ENCODE measurements around the gene RASGRF1.

DNA sequence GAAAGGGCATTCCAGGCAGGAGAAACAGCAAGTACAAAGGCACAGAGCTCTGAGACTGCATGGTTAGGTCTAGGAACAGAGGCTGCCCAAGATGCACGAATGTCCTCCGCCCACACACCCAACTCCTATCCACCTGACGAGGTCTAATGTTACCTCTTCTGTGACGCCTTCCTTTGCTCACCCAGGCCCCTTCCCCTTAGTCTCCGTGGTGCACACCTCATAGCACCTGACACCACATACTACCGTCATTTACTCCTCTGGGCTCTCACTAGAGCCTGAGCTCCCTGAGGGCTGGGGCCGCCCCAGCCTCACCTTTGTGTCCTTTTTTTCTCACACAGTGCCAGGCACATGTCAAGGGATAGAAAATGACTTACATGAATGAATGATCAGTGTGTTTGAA lies 31.0 kb upstream of the RASGRF1 start:
- TF ChIP-seq MYNN (tag by site-specific recombination; IDR thresholded peaks at IDR 0.05; ENCODE audit: borderline replicate concordance) (no peak), BCL11B (tag by site-specific recombination; IDR thresholded peaks at IDR 0.05; ENCODE audit: low read depth) (no peak), ZNF624 (tag by site-specific recombination; IDR thresholded peaks at IDR 0.05) (no peak), ZNF350 (tag by site-specific recombination; IDR thresholded peaks at IDR 0.05) (no peak), TRIM28 (IDR thresholded peaks at IDR 0.05; ENCODE audit: borderline replicate concordance, low read length) (no peak), RBAK (tag by site-specific recombination; IDR thresholded peaks at IDR 0.05) (no peak), ZSCAN16 (tag by site-specific recombination; IDR thresholded peaks at IDR 0.05) (no peak), YY1 (tag by site-specific recombination; IDR thresholded peaks at IDR 0.05) (no peak), GFI1B (tag by site-specific recombination; IDR thresholded peaks at IDR 0.05) (no peak)
- TF ChIP-seq, protein P1, sequence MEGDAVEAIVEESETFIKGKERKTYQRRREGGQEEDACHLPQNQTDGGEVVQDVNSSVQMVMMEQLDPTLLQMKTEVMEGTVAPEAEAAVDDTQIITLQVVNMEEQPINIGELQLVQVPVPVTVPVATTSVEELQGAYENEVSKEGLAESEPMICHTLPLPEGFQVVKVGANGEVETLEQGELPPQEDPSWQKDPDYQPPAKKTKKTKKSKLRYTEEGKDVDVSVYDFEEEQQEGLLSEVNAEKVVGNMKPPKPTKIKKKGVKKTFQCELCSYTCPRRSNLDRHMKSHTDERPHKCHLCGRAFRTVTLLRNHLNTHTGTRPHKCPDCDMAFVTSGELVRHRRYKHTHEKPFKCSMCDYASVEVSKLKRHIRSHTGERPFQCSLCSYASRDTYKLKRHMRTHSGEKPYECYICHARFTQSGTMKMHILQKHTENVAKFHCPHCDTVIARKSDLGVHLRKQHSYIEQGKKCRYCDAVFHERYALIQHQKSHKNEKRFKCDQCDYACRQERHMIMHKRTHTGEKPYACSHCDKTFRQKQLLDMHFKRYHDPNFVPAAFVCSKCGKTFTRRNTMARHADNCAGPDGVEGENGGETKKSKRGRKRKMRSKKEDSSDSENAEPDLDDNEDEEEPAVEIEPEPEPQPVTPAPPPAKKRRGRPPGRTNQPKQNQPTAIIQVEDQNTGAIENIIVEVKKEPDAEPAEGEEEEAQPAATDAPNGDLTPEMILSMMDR (tag by site-specific recombination; IDR thresholded peaks at IDR 0.05), result no peak
- TF ChIP-seq, protein P2, sequence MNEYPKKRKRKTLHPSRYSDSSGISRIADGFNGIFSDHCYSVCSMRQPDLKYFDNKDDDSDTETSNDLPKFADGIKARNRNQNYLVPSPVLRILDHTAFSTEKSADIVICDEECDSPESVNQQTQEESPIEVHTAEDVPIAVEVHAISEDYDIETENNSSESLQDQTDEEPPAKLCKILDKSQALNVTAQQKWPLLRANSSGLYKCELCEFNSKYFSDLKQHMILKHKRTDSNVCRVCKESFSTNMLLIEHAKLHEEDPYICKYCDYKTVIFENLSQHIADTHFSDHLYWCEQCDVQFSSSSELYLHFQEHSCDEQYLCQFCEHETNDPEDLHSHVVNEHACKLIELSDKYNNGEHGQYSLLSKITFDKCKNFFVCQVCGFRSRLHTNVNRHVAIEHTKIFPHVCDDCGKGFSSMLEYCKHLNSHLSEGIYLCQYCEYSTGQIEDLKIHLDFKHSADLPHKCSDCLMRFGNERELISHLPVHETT (tag by site-specific recombination; IDR thresholded peaks at IDR 0.05), result no peak
- TF ChIP-seq, protein P3, sequence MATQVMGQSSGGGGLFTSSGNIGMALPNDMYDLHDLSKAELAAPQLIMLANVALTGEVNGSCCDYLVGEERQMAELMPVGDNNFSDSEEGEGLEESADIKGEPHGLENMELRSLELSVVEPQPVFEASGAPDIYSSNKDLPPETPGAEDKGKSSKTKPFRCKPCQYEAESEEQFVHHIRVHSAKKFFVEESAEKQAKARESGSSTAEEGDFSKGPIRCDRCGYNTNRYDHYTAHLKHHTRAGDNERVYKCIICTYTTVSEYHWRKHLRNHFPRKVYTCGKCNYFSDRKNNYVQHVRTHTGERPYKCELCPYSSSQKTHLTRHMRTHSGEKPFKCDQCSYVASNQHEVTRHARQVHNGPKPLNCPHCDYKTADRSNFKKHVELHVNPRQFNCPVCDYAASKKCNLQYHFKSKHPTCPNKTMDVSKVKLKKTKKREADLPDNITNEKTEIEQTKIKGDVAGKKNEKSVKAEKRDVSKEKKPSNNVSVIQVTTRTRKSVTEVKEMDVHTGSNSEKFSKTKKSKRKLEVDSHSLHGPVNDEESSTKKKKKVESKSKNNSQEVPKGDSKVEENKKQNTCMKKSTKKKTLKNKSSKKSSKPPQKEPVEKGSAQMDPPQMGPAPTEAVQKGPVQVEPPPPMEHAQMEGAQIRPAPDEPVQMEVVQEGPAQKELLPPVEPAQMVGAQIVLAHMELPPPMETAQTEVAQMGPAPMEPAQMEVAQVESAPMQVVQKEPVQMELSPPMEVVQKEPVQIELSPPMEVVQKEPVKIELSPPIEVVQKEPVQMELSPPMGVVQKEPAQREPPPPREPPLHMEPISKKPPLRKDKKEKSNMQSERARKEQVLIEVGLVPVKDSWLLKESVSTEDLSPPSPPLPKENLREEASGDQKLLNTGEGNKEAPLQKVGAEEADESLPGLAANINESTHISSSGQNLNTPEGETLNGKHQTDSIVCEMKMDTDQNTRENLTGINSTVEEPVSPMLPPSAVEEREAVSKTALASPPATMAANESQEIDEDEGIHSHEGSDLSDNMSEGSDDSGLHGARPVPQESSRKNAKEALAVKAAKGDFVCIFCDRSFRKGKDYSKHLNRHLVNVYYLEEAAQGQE (tag by site-specific recombination; IDR thresholded peaks at IDR 0.05), result no peak
- TF ChIP-seq, protein P4, sequence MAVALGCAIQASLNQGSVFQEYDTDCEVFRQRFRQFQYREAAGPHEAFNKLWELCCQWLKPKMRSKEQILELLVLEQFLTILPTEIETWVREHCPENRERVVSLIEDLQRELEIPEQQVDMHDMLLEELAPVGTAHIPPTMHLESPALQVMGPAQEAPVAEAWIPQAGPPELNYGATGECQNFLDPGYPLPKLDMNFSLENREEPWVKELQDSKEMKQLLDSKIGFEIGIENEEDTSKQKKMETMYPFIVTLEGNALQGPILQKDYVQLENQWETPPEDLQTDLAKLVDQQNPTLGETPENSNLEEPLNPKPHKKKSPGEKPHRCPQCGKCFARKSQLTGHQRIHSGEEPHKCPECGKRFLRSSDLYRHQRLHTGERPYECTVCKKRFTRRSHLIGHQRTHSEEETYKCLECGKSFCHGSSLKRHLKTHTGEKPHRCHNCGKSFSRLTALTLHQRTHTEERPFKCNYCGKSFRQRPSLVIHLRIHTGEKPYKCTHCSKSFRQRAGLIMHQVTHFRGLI (tag by site-specific recombination; IDR thresholded peaks at IDR 0.05), result no peak

Measured in HEK293 (cell line).